T-cell (primary cell): ENCODE data around the gene PKHD1. TPM values are rescaled to one million over a fixed set of nuclear protein-coding genes. Genes with fewer than 3 reads are reported as not detected.

Source experiments
- ATAC-seq, 4 experiments: fragments of 200-7000 bp in 3 of 4; fragments of 150-1000 bp in 1 of 4; cut with Tn5 transposase; replicated peaks in 1 of 4; 1 replicate in 3 of 4; 2 replicates in 1 of 4; pipeline ENCODE4 v1.10.0; 2021; ENCODE audit warnings: moderate library complexity in 3 of 4, mild to moderate bottlenecking in 2 of 4, moderate number of reproducible peaks in 1 of 4
- CTCF ChIA-PET, 2 donors: fragments of 300-600 bp; sonication (Branson Sonifier 250); formaldehyde crosslinking; loops; one replicate each; lab custom pipeline; 2022; ENCODE audit warnings: antibody characterized with exemption in 2 of 2; lab: Charles Lee
- POLR2A ChIA-PET, 2 donors: fragments of 300-600 bp; sonication (Branson Sonifier 250); formaldehyde crosslinking; loops; one replicate each; lab custom pipeline; 2022; ENCODE audit warnings: antibody characterized with exemption in 2 of 2; lab: Charles Lee
- DNase-seq, 35 experiments: peaks; one replicate each; pipeline versions ENCODE4 v3.0.0 to v3.0.0-alpha.2; 2013 to 2023
- H3K27ac ChIP-seq: one replicate; pipeline ENCODE4 v1.5.1; 2013; ENCODE audit warnings: low read length
- H3K27me3 ChIP-seq, 2 experiments: replicated peaks in 1 of 2; 1 replicate in 1 of 2; 2 replicates in 1 of 2; pipeline versions ENCODE4 v1.6.1 to v1.7.0; 2013; ENCODE audit warnings: low read length in 1 of 2, mixed read lengths in 1 of 2; ENCODE audit not compliant: control insufficient read depth in 2 of 2, insufficient read depth in 2 of 2; ENCODE audit errors: extremely low read depth in 1 of 2
- H3K36me3 ChIP-seq, 2 donors: 1 replicate in 1 of 2; 2 replicates in 1 of 2; pipeline versions ENCODE4 v1.6.1 to v1.7.0; 2013; ENCODE audit warnings: low read length in 1 of 2; ENCODE audit not compliant: control insufficient read depth in 2 of 2, insufficient read depth in 1 of 2; ENCODE audit errors: extremely low read depth in 1 of 2
- H3K4me1 ChIP-seq, 2 experiments: 1 replicate in 1 of 2; 2 replicates in 1 of 2; pipeline versions ENCODE4 v1.6.1 to v1.7.0; 2013; ENCODE audit warnings: low read length in 2 of 2, mixed read lengths in 1 of 2; ENCODE audit not compliant: insufficient read depth in 2 of 2, control insufficient read depth in 1 of 2; ENCODE audit errors: extremely low read depth in 1 of 2
- H3K4me3 ChIP-seq, 2 donors: 1 replicate in 1 of 2; 2 replicates in 1 of 2; pipeline versions ENCODE4 v1.5.1 to v1.7.0; 2013; ENCODE audit warnings: mild to moderate bottlenecking in 2 of 2, low read length in 1 of 2, moderate library complexity in 1 of 2; ENCODE audit not compliant: control insufficient read depth in 1 of 2; ENCODE audit errors: extremely low read depth in 1 of 2
- H3K9me3 ChIP-seq: 2 replicates; pipeline ENCODE4 v1.7.0; 2013
- H3K27ac Mint-ChIP-seq, 2 donors: one replicate each; pipeline ENCODE4 v1.8.0; 2020 to 2021; ENCODE audit warnings: mild to moderate bottlenecking in 2 of 2, mixed read lengths in 2 of 2
- H3K27me3 Mint-ChIP-seq, 2 donors: one replicate each; pipeline ENCODE4 v1.8.0; 2021 to 2022; ENCODE audit warnings: mixed read lengths in 2 of 2
- H3K36me3 Mint-ChIP-seq: one replicate; pipeline ENCODE4 v1.8.0; 2021; ENCODE audit warnings: mixed read lengths
- H3K4me1 Mint-ChIP-seq, 3 donors: one replicate each; pipeline ENCODE4 v1.8.0; 2020 to 2022; ENCODE audit warnings: mixed read lengths in 3 of 3, mild to moderate bottlenecking in 1 of 3
- H3K4me3 Mint-ChIP-seq, 3 donors: one replicate each; pipeline ENCODE4 v1.8.0; 2020 to 2022; ENCODE audit warnings: mild to moderate bottlenecking in 3 of 3, mixed read lengths in 3 of 3, moderate library complexity in 3 of 3
- H3K9me3 Mint-ChIP-seq, 3 donors: one replicate each; pipeline ENCODE4 v1.8.0; 2020 to 2022; ENCODE audit warnings: mixed read lengths in 3 of 3
- WGBS: methylation state at CpG from one replicate; pipeline ENCODE4 v1.1.5; 2013; ENCODE audit warnings: missing lambda C conversion rate; ENCODE audit not compliant: insufficient coverage; 5-methylcytosine and 5-hydroxymethylcytosine counted together
- total RNA-seq, 35 experiments: library from RNA in 6 of 35; stranded (reverse) in 6 of 35; fragments of 120-200 nt in 1 of 35; gene quantifications; one replicate each; pipeline versions ENCODE4 v1.2.1 to v1.2.4 and lab custom pipeline; 2013 to 2026

PKHD1 gene
- total RNA-seq, 5 donors from 2014 or later (not counting 1 experiment from before 2014, with no cell fraction given): 0.03 TPM; not detected in 3

DNA sequence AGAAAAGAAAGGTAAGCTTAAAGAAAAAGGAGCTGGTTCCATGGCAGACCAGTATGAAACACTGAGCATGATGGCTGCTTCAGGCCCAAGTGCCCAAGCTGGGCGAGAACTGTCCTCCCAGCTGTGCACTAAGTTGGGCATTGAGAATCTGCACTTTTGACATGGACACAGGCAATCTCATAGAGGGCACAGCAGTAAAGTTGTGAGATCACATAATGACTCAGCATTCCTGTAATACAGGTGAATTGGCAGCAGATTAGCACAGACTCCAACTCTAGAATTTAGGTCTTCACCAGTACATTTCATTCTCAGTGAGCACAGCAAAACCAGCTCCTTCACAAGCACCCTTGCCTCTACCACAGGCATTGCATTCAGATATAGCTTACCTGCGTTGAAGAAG lies 343.4 kb downstream of the PKHD1 start:
- no peaks in the 10 kb centered on the region for H3K27me3 ChIP-seq
- POLR2A ChIA-PET: no interaction called here
- H3K27me3 Mint-ChIP-seq: no peaks in the 10 kb centered on the region
- no peak overlapping the region for H3K4me3 ChIP-seq
- CTCF ChIA-PET: no interaction called here
- ATAC-seq (no peak), DNase-seq (no peak)
- no peaks in the 10 kb centered on the region for H3K4me1 Mint-ChIP-seq
- no peak overlapping the region for H3K4me3 Mint-ChIP-seq
- no peak overlapping the region for H3K27ac Mint-ChIP-seq
- H3K9me3 Mint-ChIP-seq: peaks cover 8 to 11% (median 9%) of the 10 kb centered on the region in 3 donors
- no peaks in the 10 kb centered on the region for H3K9me3 ChIP-seq
- no peaks in the 10 kb centered on the region for H3K4me1 ChIP-seq
- no peaks in the 10 kb centered on the region for H3K36me3 Mint-ChIP-seq
- 100% methylated on average over 1 of the region's 2 CpGs for WGBS
- no peaks in the 10 kb centered on the region for H3K36me3 ChIP-seq
- no peak overlapping the region for H3K27ac ChIP-seq

DNA sequence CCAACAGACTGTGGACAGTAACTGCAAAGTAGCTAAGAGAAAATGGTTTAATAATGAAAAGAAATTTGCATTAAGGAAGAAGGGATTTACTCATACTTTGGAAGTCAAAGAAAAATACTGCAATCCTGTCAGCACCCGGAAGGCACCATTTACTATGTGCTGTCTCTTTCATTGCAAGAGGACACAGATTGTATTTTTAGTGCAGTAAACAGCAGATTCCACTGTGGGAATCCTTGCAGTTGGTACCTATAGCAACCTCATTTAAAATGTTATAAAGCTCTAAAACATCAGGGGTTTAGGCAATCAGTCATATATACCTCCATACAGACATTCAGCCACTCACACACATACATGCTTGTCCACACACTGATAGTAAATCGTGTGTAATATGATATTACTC lies 346.8 kb downstream of the PKHD1 start:
- Mint-ChIP-seq H3K36me3 (no peaks in the 10 kb centered on the region), H3K9me3 (peaks cover 8 to 11% (median 9%) of the 10 kb centered on the region in 3 donors), H3K4me3 (no peak overlapping the region), H3K27ac (no peak overlapping the region), H3K4me1 (no peaks in the 10 kb centered on the region), H3K27me3 (no peaks in the 10 kb centered on the region)
- ATAC-seq (no peak), DNase-seq (no peak)
- CTCF ChIA-PET: no interaction called here
- Histone ChIP-seq H3K36me3 (no peaks in the 10 kb centered on the region), H3K9me3 (no peaks in the 10 kb centered on the region), H3K27ac (no peak overlapping the region), H3K4me1 (no peaks in the 10 kb centered on the region), H3K4me3 (no peak overlapping the region), H3K27me3 (no peaks in the 10 kb centered on the region)
- POLR2A ChIA-PET: no interaction called here
- WGBS: no CpG with 5 or more reads among the region's 2 CpGs

DNA sequence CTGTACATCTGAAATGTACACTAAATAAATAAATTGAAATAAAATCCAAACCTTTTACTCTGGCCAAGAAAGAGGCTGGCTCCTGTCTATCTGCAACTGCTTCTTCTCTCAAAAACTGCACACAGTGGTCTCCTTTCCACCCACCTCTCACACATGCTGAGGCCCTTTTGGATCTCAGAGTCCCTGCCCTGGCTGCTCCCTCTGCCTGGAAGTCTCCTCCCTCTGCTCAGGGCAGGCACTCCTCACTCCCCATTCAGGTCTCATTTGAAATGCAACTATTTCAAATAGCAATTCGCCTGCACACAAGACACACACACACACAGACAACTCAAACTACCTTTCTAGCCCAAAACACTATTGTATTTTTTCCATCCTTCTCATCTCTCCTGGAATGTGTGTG lies 348.8 kb downstream of the PKHD1 start:
- CTCF ChIA-PET: no interaction called here

DNA sequence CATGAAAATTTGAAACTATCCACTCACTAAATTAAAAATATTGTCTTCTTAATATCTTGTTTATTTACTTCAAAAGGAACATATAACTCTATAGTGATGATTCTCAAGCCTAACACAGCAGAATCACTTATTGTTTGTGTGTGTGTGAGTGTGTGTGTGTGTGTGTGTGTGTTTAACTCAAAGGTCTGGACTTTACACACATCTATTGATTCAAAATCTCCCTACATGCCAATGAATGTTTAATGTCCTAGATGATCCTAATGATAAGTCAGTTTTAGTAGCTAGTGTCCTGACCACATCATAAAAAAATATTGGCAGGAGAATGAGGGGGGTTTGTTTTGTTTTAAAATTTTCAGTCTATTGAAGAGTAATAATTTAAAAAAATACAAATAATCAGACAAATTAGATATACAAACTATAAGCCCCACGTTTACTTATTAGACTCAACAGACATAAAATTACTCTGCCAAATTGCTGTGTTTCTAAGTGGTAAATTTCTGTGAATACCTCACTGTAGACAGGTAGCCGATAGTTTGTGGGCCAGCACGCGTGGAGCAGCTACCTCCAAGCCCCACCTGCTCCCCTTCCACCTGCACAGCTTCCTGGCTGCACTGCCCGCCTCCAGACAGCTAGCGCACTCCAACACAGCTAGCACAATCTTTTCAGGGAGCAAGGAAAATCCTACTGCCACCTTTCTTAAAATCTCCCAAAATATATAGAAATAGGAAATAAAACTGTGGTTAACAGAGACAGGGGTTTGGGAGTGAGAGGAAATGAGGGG lies 349.6 kb downstream of the PKHD1 start:
- Histone ChIP-seq H3K4me3 (no peak overlapping the region), H3K27ac (no peak overlapping the region), H3K27me3 (no peaks in the 10 kb centered on the region), H3K4me1 (no peaks in the 10 kb centered on the region), H3K36me3 (no peaks in the 10 kb centered on the region), H3K9me3 (no peaks in the 10 kb centered on the region)
- H3K27ac Mint-ChIP-seq: no peak overlapping the region
- POLR2A ChIA-PET: no interaction called here
- WGBS: no CpG with 5 or more reads among the region's 6 CpGs
- H3K27me3 Mint-ChIP-seq: no peaks in the 10 kb centered on the region
- no peak for DNase-seq
- no peak overlapping the region for H3K4me3 Mint-ChIP-seq
- H3K4me1 Mint-ChIP-seq: no peaks in the 10 kb centered on the region
- H3K36me3 Mint-ChIP-seq: no peaks in the 10 kb centered on the region
- H3K9me3 Mint-ChIP-seq: peaks cover 4 to 7% (median 4%) of the 10 kb centered on the region in 3 donors
- ATAC-seq: no peak
- CTCF ChIA-PET: interaction anchor here in 1 of 2 donors (0.6 kb wide), 1 partner anchor 538 kb away, joined by 3 read pairs; no protein-coding TSS in a partner anchor

More for the DNA sequence above, 348.8 kb downstream of the PKHD1 start:
- POLR2A ChIA-PET: no interaction called here
- Histone ChIP-seq H3K27ac (no peak overlapping the region), H3K4me1 (no peaks in the 10 kb centered on the region), H3K27me3 (no peaks in the 10 kb centered on the region), H3K4me3 (no peak overlapping the region), H3K9me3 (no peaks in the 10 kb centered on the region), H3K36me3 (no peaks in the 10 kb centered on the region)
- peaks cover 6 to 10% (median 10%) of the 10 kb centered on the region in 3 donors for H3K9me3 Mint-ChIP-seq
- DNase-seq (no peak), ATAC-seq (no peak)
- no peaks in the 10 kb centered on the region for H3K4me1 Mint-ChIP-seq
- no peak overlapping the region for H3K27ac Mint-ChIP-seq
- no CpG with 5 or more reads among the region's 1 CpG for WGBS
- H3K4me3 Mint-ChIP-seq: no peak overlapping the region
- no peaks in the 10 kb centered on the region for H3K36me3 Mint-ChIP-seq
- H3K27me3 Mint-ChIP-seq: no peaks in the 10 kb centered on the region

DNA sequence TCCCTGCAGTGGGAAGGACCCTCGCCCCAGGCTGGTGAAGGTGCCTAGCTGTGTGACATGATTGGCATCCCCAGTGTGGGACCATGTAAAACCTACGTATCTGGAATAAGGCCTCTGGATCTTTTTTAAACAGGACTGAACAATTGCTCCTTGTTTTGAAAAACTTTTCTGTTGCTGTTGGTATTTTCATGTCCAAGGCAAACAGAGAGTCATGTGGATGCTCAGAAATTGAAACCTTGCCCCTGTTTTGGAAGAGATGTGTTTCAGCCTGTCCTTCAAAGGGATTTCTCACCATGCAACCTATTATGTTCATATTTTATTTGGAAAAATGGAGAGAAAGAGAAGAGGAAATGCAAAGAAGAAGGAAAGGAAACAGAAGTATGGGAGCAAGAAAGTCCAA lies 362.3 kb downstream of the PKHD1 start:
- ATAC-seq: no peak
- Histone ChIP-seq H3K9me3 (no peaks in the 10 kb centered on the region), H3K27ac (no peak overlapping the region), H3K4me1 (no peaks in the 10 kb centered on the region), H3K4me3 (no peak overlapping the region), H3K27me3 (no peaks in the 10 kb centered on the region), H3K36me3 (no peaks in the 10 kb centered on the region)
- no peak for DNase-seq
- CTCF ChIA-PET: no interaction called here
- Mint-ChIP-seq H3K36me3 (no peaks in the 10 kb centered on the region), H3K4me1 (no peaks in the 10 kb centered on the region), H3K27ac (no peak overlapping the region), H3K4me3 (no peak overlapping the region), H3K27me3 (no peaks in the 10 kb centered on the region), H3K9me3 (no peaks in the 10 kb centered on the region)
- POLR2A ChIA-PET: no interaction called here
- 79% methylated on average over 2 of the region's 2 CpGs for WGBS

DNA sequence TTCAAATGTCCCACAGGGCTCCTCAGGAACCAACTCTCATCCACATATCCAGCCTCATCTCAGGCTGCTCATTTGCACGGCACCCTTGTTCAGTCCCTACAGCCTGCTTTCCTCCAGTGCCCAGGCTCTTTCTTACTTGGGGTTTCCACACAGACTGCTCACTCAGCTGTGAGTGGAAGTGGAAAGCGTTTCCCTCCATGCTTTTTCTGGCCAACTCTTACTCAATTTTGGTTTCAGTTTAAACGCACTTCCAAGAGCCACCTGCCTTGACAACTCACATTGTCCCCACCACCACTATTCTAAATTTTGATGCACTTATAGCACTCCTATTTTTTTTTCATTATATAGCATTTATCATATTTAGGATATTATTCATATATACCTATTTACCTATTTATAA lies 367.1 kb downstream of the PKHD1 start:
- ATAC-seq: no peak
- H3K27ac Mint-ChIP-seq: no peak overlapping the region
- no peak overlapping the region for H3K27ac ChIP-seq
- no CpG with 5 or more reads among the region's 3 CpGs for WGBS
- H3K4me3 ChIP-seq: no peak overlapping the region
- CTCF ChIA-PET: no interaction called here
- H3K4me1 ChIP-seq: no peaks in the 10 kb centered on the region
- peaks cover 0 to 3% (median 0%) of the 10 kb centered on the region in 3 donors for H3K9me3 Mint-ChIP-seq
- no peak overlapping the region for H3K4me3 Mint-ChIP-seq
- POLR2A ChIA-PET: no interaction called here
- H3K27me3 ChIP-seq: no peaks in the 10 kb centered on the region
- H3K36me3 ChIP-seq: no peaks in the 10 kb centered on the region
- no peaks in the 10 kb centered on the region for H3K9me3 ChIP-seq
- DNase-seq: no peak
- H3K4me1 Mint-ChIP-seq: no peaks in the 10 kb centered on the region
- H3K27me3 Mint-ChIP-seq: no peaks in the 10 kb centered on the region
- H3K36me3 Mint-ChIP-seq: no peaks in the 10 kb centered on the region
